HepG2 (cell line): ENCODE measurements around the gene ABCC3. TPM values are rescaled to one million over a fixed set of nuclear protein-coding genes. Genes with fewer than 3 reads are reported as not detected.

Source experiments
- ATAC-seq: fragments of 200-7000 bp; cut with Tn5 transposase; 3 replicates; pipeline ENCODE4 v1.9.1; 2020; ENCODE audit warnings: mild to moderate bottlenecking, moderate library complexity
- BruUV-seq: library from RNA; stranded (reverse); fragments of 400-500 nt; replicated peaks from 2 replicates; lab custom pipeline; 2021; lab: Mats Ljungman, UMichigan
- CTCF ChIA-PET: fragments of 300-600 bp; formaldehyde crosslinking; extraction: SDS; loops from one replicate; lab custom pipeline; 2021; ENCODE audit warnings: low total read pairs, inconsistent platforms, low intra/inter-chr PET ratio; lab: Yijun Ruan, JAX
- POLR2A ChIA-PET: fragments of 350-600 bp; sonication (Branson Sonifier 250); formaldehyde crosslinking; loops from one replicate; lab custom pipeline; 2020; ENCODE audit warnings: antibody characterized with exemption, inconsistent platforms; lab: Yijun Ruan, JAX
- DNase-seq: peaks from one replicate; pipeline ENCODE4 v3.0.0-alpha.2; 2015; ENCODE audit warnings: low spot score
- FAIRE-seq: peaks from 3 replicates; lab custom pipeline; 2011; peaks lifted over from hg19 to GRCh38; lab: Jason Lieb, UNC
- H2AFZ ChIP-seq: one replicate; pipeline ENCODE4 v1.6.1; 2011; ENCODE audit warnings: low read length, inconsistent platforms
- H3K27ac ChIP-seq: fragments of 300-600 bp; 3 replicates; pipeline ENCODE4 v1.8.0; 2011; ENCODE audit warnings: mixed run types, mild to moderate bottlenecking, mixed read lengths, low read length, inconsistent platforms; ENCODE audit not compliant: insufficient read depth; ENCODE audit errors: extremely low read length
- H3K27me3 ChIP-seq, 2 experiments: fragments of 200-600 bp in 1 of 2; 2 replicates in 1 of 2; 3 replicates in 1 of 2; pipeline versions ENCODE4 v1.6.0 to v1.8.0; 2011; ENCODE audit warnings: low read length in 2 of 2, mild to moderate bottlenecking in 2 of 2, moderate library complexity in 2 of 2, inconsistent platforms in 1 of 2; ENCODE audit not compliant: insufficient read depth in 2 of 2, control insufficient read depth in 1 of 2
- H3K36me3 ChIP-seq, 2 experiments: fragments of 200-600 bp in 1 of 2; replicated peaks in 1 of 2; 2 replicates in 1 of 2; 3 replicates in 1 of 2; pipeline versions ENCODE4 v1.5.1 to v1.8.0; 2011; ENCODE audit warnings: low read length in 2 of 2, inconsistent platforms in 1 of 2; ENCODE audit not compliant: insufficient read depth in 2 of 2, control insufficient read depth in 1 of 2
- H3K4me1 ChIP-seq: 2 replicates; pipeline ENCODE4 v1.5.1; 2012; ENCODE audit warnings: low read length, inconsistent platforms; ENCODE audit not compliant: insufficient read depth
- H3K4me2 ChIP-seq: 2 replicates; pipeline ENCODE4 v1.6.0; 2011; ENCODE audit warnings: low read depth, low read length, inconsistent platforms
- H3K4me3 ChIP-seq, 3 experiments: fragments of 200-600 bp in 1 of 3; sonication (generic), shearing (Covaris generic) in 1 of 3; replicated peaks in 1 of 3; 2 replicates each; pipeline ENCODE4 v1.5.1; 2011 to 2016; ENCODE audit warnings: low read length in 3 of 3, inconsistent platforms in 2 of 3, low read depth in 2 of 3, mild to moderate bottlenecking in 2 of 3, control low read depth in 1 of 3, mixed read lengths in 1 of 3; ENCODE audit not compliant: insufficient read depth in 1 of 3
- H3K79me2 ChIP-seq: one replicate; pipeline ENCODE4 v1.6.1; 2011; ENCODE audit warnings: low read length, inconsistent platforms; ENCODE audit not compliant: insufficient read depth
- H3K9ac ChIP-seq: 2 replicates; pipeline ENCODE4 v1.6.0; 2011; ENCODE audit warnings: mild to moderate bottlenecking, low read depth, low read length, inconsistent platforms; ENCODE audit not compliant: insufficient read depth
- H3K9me3 ChIP-seq: 2 replicates; pipeline ENCODE4 v1.5.1; 2012; ENCODE audit warnings: mild to moderate bottlenecking, low read length
- H4K20me1 ChIP-seq: 2 replicates; pipeline ENCODE4 v1.6.0; 2011; ENCODE audit warnings: inconsistent platforms, mild to moderate bottlenecking, low read length, moderate library complexity; ENCODE audit not compliant: insufficient read depth
- CHD4 ChIP-seq: fragments of 200-600 bp; sonication (generic); IDR thresholded peaks from 2 replicates; pipeline ENCODE4 v1.7.0; 2017; ENCODE audit warnings: mild to moderate bottlenecking, low read length, borderline replicate concordance
- E2F2 ChIP-seq: sonication (generic); formaldehyde crosslinking; IDR thresholded peaks from 2 replicates; pipeline ENCODE4 v1.4.0; 2020; ENCODE audit warnings: missing genetic modification reagents, borderline replicate concordance
- HNRNPK ChIP-seq: fragments of 200-400 bp; formaldehyde crosslinking; IDR thresholded peaks from 2 replicates; pipeline ENCODE4 v1.6.1; 2018; ENCODE audit warnings: low read length, low read depth, moderate library complexity, mild to moderate bottlenecking; ENCODE audit not compliant: poor library complexity, severe bottlenecking
- PHF8 ChIP-seq: sonication (generic); formaldehyde crosslinking; IDR thresholded peaks from 2 replicates; pipeline ENCODE4 v1.5.0; 2020; ENCODE audit warnings: missing genetic modification reagents
- RAD21 ChIP-seq: fragments of 450-650 bp; formaldehyde crosslinking; IDR thresholded peaks from 2 replicates; pipeline ENCODE4 v1.5.0; 2020; ENCODE audit warnings: mild to moderate bottlenecking
- TERF1 ChIP-seq: sonication (generic); formaldehyde crosslinking; IDR thresholded peaks from 2 replicates; pipeline ENCODE4 v1.8.0; 2022; ENCODE audit warnings: mild to moderate bottlenecking, missing genetic modification reagents, moderate library complexity
- ZFP91 ChIP-seq: sonication (generic); formaldehyde crosslinking; IDR thresholded peaks from 2 replicates; pipeline ENCODE4 v1.9.0; 2022; ENCODE audit warnings: missing genetic modification reagents, mild to moderate bottlenecking, borderline replicate concordance
- ZNF143 ChIP-seq: sonication (generic); formaldehyde crosslinking; IDR thresholded peaks from 2 replicates; pipeline ENCODE4 v1.4.0; 2020; ENCODE audit warnings: missing genetic modification reagents
- ZNF24 ChIP-seq: fragments of 450-650 bp; IDR thresholded peaks from 2 replicates; pipeline ENCODE4 v1.6.1; 2017; ENCODE audit warnings: antibody characterized with exemption, mild to moderate bottlenecking
- ZNF460 ChIP-seq: sonication (generic); formaldehyde crosslinking; IDR thresholded peaks from 2 replicates; pipeline ENCODE4 v1.5.1; 2020; ENCODE audit warnings: missing genetic modification reagents, mild to moderate bottlenecking, borderline replicate concordance
- ZNF513 ChIP-seq: sonication (generic); formaldehyde crosslinking; conservative IDR thresholded peaks from 2 replicates; pipeline ENCODE4 v1.5.0; 2020; ENCODE audit warnings: missing genetic modification reagents
- ZNF713 ChIP-seq: sonication (generic); formaldehyde crosslinking; IDR thresholded peaks from 2 replicates; pipeline ENCODE4 v1.4.0; 2020; ENCODE audit warnings: mild to moderate bottlenecking, missing genetic modification reagents
- ZNF740 ChIP-seq: sonication (generic); formaldehyde crosslinking; IDR thresholded peaks from 2 replicates; pipeline ENCODE4 v1.4.0; 2020; ENCODE audit warnings: missing genetic modification reagents
- ZNF784 ChIP-seq: sonication (generic); formaldehyde crosslinking; IDR thresholded peaks from 2 replicates; pipeline ENCODE4 v1.5.1; 2020; ENCODE audit warnings: missing genetic modification reagents, mild to moderate bottlenecking, borderline replicate concordance
- ZSCAN20 ChIP-seq: sonication (generic); formaldehyde crosslinking; IDR thresholded peaks from 2 replicates; pipeline ENCODE4 v1.4.0; 2020; ENCODE audit warnings: missing genetic modification reagents, mild to moderate bottlenecking, borderline replicate concordance
- WGBS: methylation state at CpG from one replicate; pipeline ENCODE4 v1.1.6; 2017; ENCODE audit warnings: low lambda C conversion rate; 5-methylcytosine and 5-hydroxymethylcytosine counted together
- in situ Hi-C: cut with HindIII; loops from 2 replicates; pipeline ENCODE4 v1.10.0; 2017; ENCODE audit warnings: low pct_unique_long_range_greater_than_20kb; ENCODE audit not compliant: extremely low pct_ligation_motif_present
- intact Hi-C: fragments of 100-400 bp; cut with micrococcal nuclease; formaldehyde crosslinking; loops from one replicate; pipeline ENCODE4 v1.10.0; 2022; ENCODE audit not compliant: unreplicated experiment
- polyA plus RNA-seq, 8 experiments: library from polyadenylated mRNA; depleted of rRNA in 3 of 8; stranded (reverse) in 7 of 8; unstranded in 1 of 8; fragments of >200 nt; fragmentation: Illumina TruSeq in 4 of 8; extraction: Trizol in 4 of 8; gene quantifications; 2 replicates each; pipeline versions ENCODE4 v1.2.1 to v1.2.3, GENCODE V29; 2011 to 2016; ENCODE audit warnings: low read depth in 4 of 8, missing spikeins in 1 of 8, mixed read lengths in 1 of 8; ENCODE audit not compliant: insufficient read depth in 1 of 8
- total RNA-seq, 5 experiments: library from RNA; depleted of rRNA; stranded (reverse); fragments of >200 nt; fragmentation: Illumina TruSeq; extraction: Trizol; gene quantifications; 2 replicates each; pipeline ENCODE4 v1.2.3, GENCODE V29; 2016; ENCODE audit warnings: low read depth in 1 of 5

Gene ABCC3
- total and polyA plus RNA-seq, 2 of the 13 experiments (the other 11 are each of a cell fraction or from before 2014, with no cell fraction given): 25.2 to 50.7 TPM

- no peak for TF ChIP-seq ZNF513
- TF ChIP-seq HNRNPK: no peak
- TF ChIP-seq E2F2 (CRISPR knock-in tag): no peak
- TF ChIP-seq ZNF740 (CRISPR knock-in tag): no peak
- TF ChIP-seq ZNF460 (CRISPR knock-in tag): no peak
- TF ChIP-seq CHD4: no peak
- no peak for TF ChIP-seq ZNF143 (CRISPR knock-in tag)
- no peak for TF ChIP-seq ZSCAN20 (CRISPR knock-in tag)
- no peak for TF ChIP-seq ZNF713
These were observed 62.4 kb downstream of the ABCC3 start (continued) for GRCh38 chr17:50697062-50697461.

- ATAC-seq (no peak), FAIRE-seq (no peak), DNase-seq (no peak)
- Histone ChIP-seq H2AFZ (no peak overlapping the region), H3K4me3 (no peak overlapping the region), H3K79me2 (peaks cover 17% of the 10 kb centered on the region), H4K20me1 (no peaks in the 10 kb centered on the region), H3K4me1 (peaks cover 34% of the 10 kb centered on the region), H3K36me3 (peaks cover 20 to 41% of the 10 kb centered on the region in 2 experiments), H3K4me2 (no peak overlapping the region), H3K27ac (no peak overlapping the region), H3K27me3 (no peaks in the 10 kb centered on the region), H3K9ac (no peak overlapping the region), H3K9me3 (no peaks in the 10 kb centered on the region)
- intact Hi-C loops (no loop called here), in situ Hi-C loops (loop anchor here (5.0 kb wide), 1 partner anchor 215 kb away; no protein-coding TSS in a partner anchor)
- ChIA-PET CTCF (interaction anchor here (1.4 to 6.0 kb wide), 4 partner anchors 67 to 151 kb away, joined by 4 to 67 read pairs (median 5); no protein-coding TSS in a partner anchor), POLR2A (interaction anchor here (1.1 to 21.3 kb wide), 3 partner anchors 13 to 155 kb away, joined by 4 to 839 read pairs (median 257); partner anchors contain the start of gene ABCC3)
- 68% methylated on average over 3 of the region's 3 CpGs for WGBS
- no TSS peak for BruUV-seq
- TF ChIP-seq ZNF784 (CRISPR knock-in tag) (no peak), RAD21 (CRISPR knock-in tag) (peak; percentile 39; the same call in 1 of the 2 replicates), ZFP91 (CRISPR knock-in tag) (no peak), ZNF24 (peak; percentile 72), TERF1 (CRISPR knock-in tag) (no peak), PHF8 (CRISPR knock-in tag) (0 out of 2 replicates have a peak, but pooled peaks have one; percentile 24)
These were observed 63.1 kb downstream of the ABCC3 start for GRCh38 chr17:50697663-50698272.
